HG02798 (cell line): ENCODE measurements around the gene ZNF680.
"Not testable (repeated sequence)": the region's sequence is repeated elsewhere in the genome, so short reads cannot be mapped to it uniquely, and the experiment has no call there.

Experiments used
- ATAC-seq: cut with Tn5 transposase; IDR thresholded peaks from one replicate; pipeline ENCODE4 v1.9.1; 2021; ENCODE audit warnings: mild to moderate bottlenecking; ENCODE audit not compliant: unreplicated experiment, poor library complexity

ZNF680 gene

GRCh38 chr7:64562626-64563278 lies at the start of gene ZNF680:
TSS of gene ZNF680 (minus strand) at chr7:64563071. CDS start at chr7:64562954, 117 bp downstream.
- ATAC-seq, result peak; percentile 100

- ATAC-seq, result no peak
These were observed 49.6 kb upstream of the ZNF680 start for GRCh38 chr7:64612452-64612851.

GRCh38 chr7:64611717-64612116 lies 48.8 kb upstream of the ZNF680 start:
- ATAC-seq, result no peak

- no peak for ATAC-seq
These were observed 48.1 kb upstream of the ZNF680 start for GRCh38 chr7:64610997-64611396.

- no peak for ATAC-seq
These were observed 45.4 kb upstream of the ZNF680 start for GRCh38 chr7:64608116-64608910.

GRCh38 chr7:64606385-64606784 lies 43.5 kb upstream of the ZNF680 start:
- no peak for ATAC-seq

GRCh38 chr7:64603271-64603670 lies 40.4 kb upstream of the ZNF680 start:
- no peak for ATAC-seq

GRCh38 chr7:64602518-64602917 lies 39.6 kb upstream of the ZNF680 start:
- no peak for ATAC-seq

GRCh38 chr7:64602086-64602485 lies 39.2 kb upstream of the ZNF680 start:
- ATAC-seq, result no peak

- ATAC-seq, result no peak
These were observed 36.5 kb upstream of the ZNF680 start for GRCh38 chr7:64599359-64599758.

GRCh38 chr7:64590971-64591370 lies 28.1 kb upstream of the ZNF680 start:
- ATAC-seq, result no peak

GRCh38 chr7:64581926-64582894 lies 19.3 kb upstream of the ZNF680 start:
- ATAC-seq, result no peak

GRCh38 chr7:64581391-64581790 lies 18.5 kb upstream of the ZNF680 start:
- ATAC-seq, result no peak

GRCh38 chr7:64574540-64575099 lies 11.7 kb upstream of the ZNF680 start:
- ATAC-seq, result no peak

- not testable (repeated sequence) for ATAC-seq
These were observed 7.4 kb upstream of the ZNF680 start for GRCh38 chr7:64570284-64570605.

GRCh38 chr7:64569372-64570283 lies 6.8 kb upstream of the ZNF680 start:
- ATAC-seq, result not testable (repeated sequence)

GRCh38 chr7:64562256-64562625 lies 630 bp downstream of the ZNF680 start:
- no peak for ATAC-seq

- ATAC-seq, result no peak
These were observed 3.7 kb downstream of the ZNF680 start for GRCh38 chr7:64559206-64559605.

GRCh38 chr7:64558781-64559180 lies 4.1 kb downstream of the ZNF680 start:
- ATAC-seq, result no peak

- ATAC-seq, result no peak
These were observed 4.6 kb downstream of the ZNF680 start for GRCh38 chr7:64558323-64558705.
